HepG2 (cell line): ENCODE data around the gene RORC. TPM values are rescaled to one million over a fixed set of nuclear protein-coding genes. Genes with fewer than 3 reads are reported as not detected.
"Not testable (repeated sequence)": the region's sequence is repeated elsewhere in the genome, so short reads cannot be mapped to it uniquely, and the experiment has no call there.

Source experiments
- ATAC-seq: fragments of 200-7000 bp; cut with Tn5 transposase; 3 replicates; pipeline ENCODE4 v1.9.1; 2020; ENCODE audit warnings: mild to moderate bottlenecking, moderate library complexity
- BruUV-seq: library from RNA; stranded (reverse); fragments of 400-500 nt; replicated peaks from 2 replicates; lab custom pipeline; 2021; lab: Mats Ljungman, UMichigan
- CTCF ChIA-PET: fragments of 300-600 bp; formaldehyde crosslinking; extraction: SDS; loops from one replicate; lab custom pipeline; 2021; ENCODE audit warnings: low total read pairs, inconsistent platforms, low intra/inter-chr PET ratio; lab: Yijun Ruan, JAX
- POLR2A ChIA-PET: fragments of 350-600 bp; sonication (Branson Sonifier 250); formaldehyde crosslinking; loops from one replicate; lab custom pipeline; 2020; ENCODE audit warnings: antibody characterized with exemption, inconsistent platforms; lab: Yijun Ruan, JAX
- DNase-seq: peaks from one replicate; pipeline ENCODE4 v3.0.0-alpha.2; 2015; ENCODE audit warnings: low spot score
- FAIRE-seq: peaks from 3 replicates; lab custom pipeline; 2011; peaks lifted over from hg19 to GRCh38; lab: Jason Lieb, UNC
- H2AFZ ChIP-seq: one replicate; pipeline ENCODE4 v1.6.1; 2011; ENCODE audit warnings: low read length, inconsistent platforms
- H3K27ac ChIP-seq: fragments of 300-600 bp; 3 replicates; pipeline ENCODE4 v1.8.0; 2011; ENCODE audit warnings: mixed run types, mild to moderate bottlenecking, mixed read lengths, low read length, inconsistent platforms; ENCODE audit not compliant: insufficient read depth; ENCODE audit errors: extremely low read length
- H3K27me3 ChIP-seq, 2 experiments: fragments of 200-600 bp in 1 of 2; 2 replicates in 1 of 2; 3 replicates in 1 of 2; pipeline versions ENCODE4 v1.6.0 to v1.8.0; 2011; ENCODE audit warnings: low read length in 2 of 2, mild to moderate bottlenecking in 2 of 2, moderate library complexity in 2 of 2, inconsistent platforms in 1 of 2; ENCODE audit not compliant: insufficient read depth in 2 of 2, control insufficient read depth in 1 of 2
- H3K36me3 ChIP-seq, 2 experiments: fragments of 200-600 bp in 1 of 2; replicated peaks in 1 of 2; 2 replicates in 1 of 2; 3 replicates in 1 of 2; pipeline versions ENCODE4 v1.5.1 to v1.8.0; 2011; ENCODE audit warnings: low read length in 2 of 2, inconsistent platforms in 1 of 2; ENCODE audit not compliant: insufficient read depth in 2 of 2, control insufficient read depth in 1 of 2
- H3K4me1 ChIP-seq: 2 replicates; pipeline ENCODE4 v1.5.1; 2012; ENCODE audit warnings: low read length, inconsistent platforms; ENCODE audit not compliant: insufficient read depth
- H3K4me2 ChIP-seq: 2 replicates; pipeline ENCODE4 v1.6.0; 2011; ENCODE audit warnings: low read depth, low read length, inconsistent platforms
- H3K4me3 ChIP-seq, 3 experiments: fragments of 200-600 bp in 1 of 3; sonication (generic), shearing (Covaris generic) in 1 of 3; replicated peaks in 1 of 3; 2 replicates each; pipeline ENCODE4 v1.5.1; 2011 to 2016; ENCODE audit warnings: low read length in 3 of 3, inconsistent platforms in 2 of 3, low read depth in 2 of 3, mild to moderate bottlenecking in 2 of 3, control low read depth in 1 of 3, mixed read lengths in 1 of 3; ENCODE audit not compliant: insufficient read depth in 1 of 3
- H3K79me2 ChIP-seq: one replicate; pipeline ENCODE4 v1.6.1; 2011; ENCODE audit warnings: low read length, inconsistent platforms; ENCODE audit not compliant: insufficient read depth
- H3K9ac ChIP-seq: 2 replicates; pipeline ENCODE4 v1.6.0; 2011; ENCODE audit warnings: mild to moderate bottlenecking, low read depth, low read length, inconsistent platforms; ENCODE audit not compliant: insufficient read depth
- H3K9me3 ChIP-seq: 2 replicates; pipeline ENCODE4 v1.5.1; 2012; ENCODE audit warnings: mild to moderate bottlenecking, low read length
- H4K20me1 ChIP-seq: 2 replicates; pipeline ENCODE4 v1.6.0; 2011; ENCODE audit warnings: inconsistent platforms, mild to moderate bottlenecking, low read length, moderate library complexity; ENCODE audit not compliant: insufficient read depth
- MAZ ChIP-seq, 2 experiments: sonication (generic) in 1 of 2; formaldehyde crosslinking in 1 of 2; IDR thresholded peaks; 2 replicates each; pipeline versions ENCODE4 v1.5.0 to v1.6.1; 2012 to 2020; ENCODE audit warnings: low read depth in 2 of 2, mild to moderate bottlenecking in 2 of 2, borderline replicate concordance in 1 of 2, improper control_type of control experiment in 1 of 2, low read length in 1 of 2, missing genetic modification reagents in 1 of 2, moderate library complexity in 1 of 2
- PREB ChIP-seq: sonication (generic); formaldehyde crosslinking; IDR thresholded peaks from 2 replicates; pipeline ENCODE4 v1.4.0; 2020; ENCODE audit warnings: missing genetic modification reagents
- TAF1 ChIP-seq: sonication (generic); formaldehyde crosslinking; IDR thresholded peaks from 2 replicates; pipeline ENCODE4 v1.4.0; 2020; ENCODE audit warnings: missing genetic modification reagents
- WGBS: methylation state at CpG from one replicate; pipeline ENCODE4 v1.1.6; 2017; ENCODE audit warnings: low lambda C conversion rate; 5-methylcytosine and 5-hydroxymethylcytosine counted together
- in situ Hi-C: cut with HindIII; loops from 2 replicates; pipeline ENCODE4 v1.10.0; 2017; ENCODE audit warnings: low pct_unique_long_range_greater_than_20kb; ENCODE audit not compliant: extremely low pct_ligation_motif_present
- intact Hi-C: fragments of 100-400 bp; cut with micrococcal nuclease; formaldehyde crosslinking; loops from one replicate; pipeline ENCODE4 v1.10.0; 2022; ENCODE audit not compliant: unreplicated experiment
- polyA plus RNA-seq, 8 experiments: library from polyadenylated mRNA; depleted of rRNA in 3 of 8; stranded (reverse) in 7 of 8; unstranded in 1 of 8; fragments of >200 nt; fragmentation: Illumina TruSeq in 4 of 8; extraction: Trizol in 4 of 8; gene quantifications; 2 replicates each; pipeline versions ENCODE4 v1.2.1 to v1.2.3, GENCODE V29; 2011 to 2016; ENCODE audit warnings: low read depth in 4 of 8, missing spikeins in 1 of 8, mixed read lengths in 1 of 8; ENCODE audit not compliant: insufficient read depth in 1 of 8
- total RNA-seq, 5 experiments: library from RNA; depleted of rRNA; stranded (reverse); fragments of >200 nt; fragmentation: Illumina TruSeq; extraction: Trizol; gene quantifications; 2 replicates each; pipeline ENCODE4 v1.2.3, GENCODE V29; 2016; ENCODE audit warnings: low read depth in 1 of 5

RORC gene
- total and polyA plus RNA-seq, 2 of the 13 experiments (the other 11 are each of a cell fraction or from before 2014, with no cell fraction given): 2.5 to 6.5 TPM

GRCh38 chr1:151773702-151774101, 57.9 kb downstream of the RORC start:
- H3K27ac ChIP-seq: no peak overlapping the region
- no peaks in the 10 kb centered on the region for H3K9me3 ChIP-seq
- no peaks in the 10 kb centered on the region for H3K4me1 ChIP-seq
- CTCF ChIA-PET: no interaction called here
- DNase-seq (no peak), ATAC-seq (no peak), FAIRE-seq (no peak)
- H2AFZ ChIP-seq: no peak overlapping the region
- in situ Hi-C loops (no loop called here), intact Hi-C loops (no loop called here)
- 79% methylated on average over 5 of the region's 5 CpGs for WGBS
- H4K20me1 ChIP-seq: no peaks in the 10 kb centered on the region
- BruUV-seq: no TSS peak
- TF ChIP-seq PREB (no peak), TAF1 (CRISPR knock-in tag) (no peak), MAZ (IDR thresholded peaks at IDR 0.05; ENCODE audit: borderline replicate concordance, low read depth, low read length) (no peak), MAZ (CRISPR knock-in tag; IDR thresholded peaks at IDR 0.05; ENCODE audit: low read depth) (no peak)
- no peaks in the 10 kb centered on the region; a peak in 1 of 5 replicates for H3K36me3 ChIP-seq
- no peak overlapping the region for H3K4me2 ChIP-seq
- no peaks in the 10 kb centered on the region for H3K27me3 ChIP-seq
- H3K9ac ChIP-seq: no peak overlapping the region
- POLR2A ChIA-PET: no interaction called here
- no peaks in the 10 kb centered on the region for H3K79me2 ChIP-seq
- H3K4me3 ChIP-seq: no peak overlapping the region

- H3K9me3 ChIP-seq, H3K27ac ChIP-seq, H3K79me2 ChIP-seq, DNase-seq, H3K4me3 ChIP-seq, POLR2A ChIA-PET, H3K27me3 ChIP-seq, H2AFZ ChIP-seq, CTCF ChIA-PET, BruUV-seq, H3K9ac ChIP-seq, H4K20me1 ChIP-seq, FAIRE-seq, H3K36me3 ChIP-seq, H3K4me2 ChIP-seq, ATAC-seq, in situ Hi-C loops: not testable (repeated sequence)
- peaks cover 13% of the 10 kb centered on the region for H3K4me1 ChIP-seq
- WGBS: 92% methylated on average over 16 of the region's 34 CpGs
- intact Hi-C loops: loop anchor here (10.0 kb wide), 1 partner anchor 66 kb away; the partner anchor contains the start of genes C2CD4D and RORC
Observed at GRCh38 chr1:151769270-151769669, 62.3 kb downstream of the RORC start.

GRCh38 chr1:151768351-151769066, 63.1 kb downstream of the RORC start:
- intact Hi-C loops: loop anchor here (10.0 kb wide), 1 partner anchor 66 kb away; the partner anchor contains the start of genes C2CD4D and RORC
- H3K27me3 ChIP-seq, H3K36me3 ChIP-seq, H4K20me1 ChIP-seq, H3K4me3 ChIP-seq, H3K27ac ChIP-seq, DNase-seq, POLR2A ChIA-PET, CTCF ChIA-PET, H3K79me2 ChIP-seq, in situ Hi-C loops, H3K9ac ChIP-seq, ATAC-seq, H3K9me3 ChIP-seq, FAIRE-seq, H3K4me2 ChIP-seq, BruUV-seq, H2AFZ ChIP-seq: not testable (repeated sequence)
- WGBS: 25% methylated on average over 2 of the region's 7 CpGs
- peaks cover 15% of the 10 kb centered on the region for H3K4me1 ChIP-seq
